ENCODE data around the gene ZP3. TPM values are rescaled to one million over a fixed set of nuclear protein-coding genes. Genes with fewer than 3 reads are reported as not detected.

Gene ZP3
- total and polyA plus RNA-seq, 2 of the 13 experiments (the other 11 are each of a cell fraction or from before 2014, with no cell fraction given), result not detected

- TF ChIP-seq SP5 (CRISPR knock-in tag; IDR thresholded peaks at IDR 0.05; ENCODE audit: borderline replicate concordance, low read depth) (no peak), TAF15 (IDR thresholded peaks at IDR 0.05; ENCODE audit: low read depth, low read length, poor library complexity, severe bottlenecking) (no peak), ZNF792 (CRISPR knock-in tag; IDR thresholded peaks at IDR 0.05) (no peak), DZIP1 (CRISPR knock-in tag; IDR thresholded peaks at IDR 0.05) (no peak), ZBTB34 (CRISPR knock-in tag; IDR thresholded peaks at IDR 0.05) (no peak), CBFB (CRISPR knock-in tag; IDR thresholded peaks at IDR 0.05) (no peak), HNRNPL (IDR thresholded peaks at IDR 0.05; ENCODE audit: low read depth, low read length) (no peak), ZNF33A (CRISPR knock-in tag; IDR thresholded peaks at IDR 0.05; ENCODE audit: borderline replicate concordance) (no peak), KLF6 (CRISPR knock-in tag; IDR thresholded peaks at IDR 0.05) (no peak), ZC3H4 (CRISPR knock-in tag; IDR thresholded peaks at IDR 0.05; ENCODE audit: borderline replicate concordance) (no peak), ZSCAN9 (CRISPR knock-in tag; IDR thresholded peaks at IDR 0.05; ENCODE audit: borderline replicate concordance) (no peak), ZSCAN25 (CRISPR knock-in tag; IDR thresholded peaks at IDR 0.05) (no peak), FOXK1 (CRISPR knock-in tag; IDR thresholded peaks at IDR 0.05; ENCODE audit: borderline replicate concordance, low read depth) (no peak), JUND (CRISPR knock-in tag; IDR thresholded peaks at IDR 0.05) (no peak)
- TF ChIP-seq, protein P1, sequence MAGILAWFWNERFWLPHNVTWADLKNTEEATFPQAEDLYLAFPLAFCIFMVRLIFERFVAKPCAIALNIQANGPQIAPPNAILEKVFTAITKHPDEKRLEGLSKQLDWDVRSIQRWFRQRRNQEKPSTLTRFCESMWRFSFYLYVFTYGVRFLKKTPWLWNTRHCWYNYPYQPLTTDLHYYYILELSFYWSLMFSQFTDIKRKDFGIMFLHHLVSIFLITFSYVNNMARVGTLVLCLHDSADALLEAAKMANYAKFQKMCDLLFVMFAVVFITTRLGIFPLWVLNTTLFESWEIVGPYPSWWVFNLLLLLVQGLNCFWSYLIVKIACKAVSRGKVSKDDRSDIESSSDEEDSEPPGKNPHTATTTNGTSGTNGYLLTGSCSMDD (CRISPR knock-in tag; IDR thresholded peaks at IDR 0.05), result no peak
Observed at GRCh38 chr7:76424413-76425111, at the start of gene ZP3 (continued).
